Lung (tissue), 12 donors: ENCODE measurements around the gene DLG4. TPM values are rescaled to one million over a fixed set of nuclear protein-coding genes. Genes with fewer than 3 reads are reported as not detected.

Source experiments
- ATAC-seq: fragments of 200-7000 bp; cut with Tn5 transposase; one replicate; pipeline ENCODE4 v1.9.1; 2020; ENCODE audit warnings: moderate number of reproducible peaks; ENCODE audit not compliant: insufficient read depth, low FRiP score
- DNase-seq, 3 donors: peaks; one replicate each; pipeline ENCODE4 v3.0.0-alpha.2; 2013 to 2017
- H3K27ac ChIP-seq, 2 donors: one replicate each; pipeline ENCODE4 v1.5.1; 2013; ENCODE audit warnings: mild to moderate bottlenecking in 2 of 2, moderate library complexity in 2 of 2, control low read depth in 1 of 2, inconsistent platforms in 1 of 2, low read depth in 1 of 2, low read length in 1 of 2
- H3K27me3 ChIP-seq, 3 donors: one replicate each; pipeline ENCODE4 v1.5.1; 2013; ENCODE audit warnings: low read length in 2 of 3; ENCODE audit not compliant: control insufficient read depth in 3 of 3, insufficient read depth in 3 of 3
- H3K36me3 ChIP-seq, 4 donors: one replicate each; pipeline ENCODE4 v1.5.1; 2013; ENCODE audit warnings: low read length in 4 of 4, mild to moderate bottlenecking in 1 of 4, moderate library complexity in 1 of 4; ENCODE audit not compliant: control insufficient read depth in 4 of 4, insufficient read depth in 4 of 4
- H3K4me1 ChIP-seq, 5 donors: one replicate each; pipeline ENCODE4 v1.5.1; 2013; ENCODE audit warnings: low read length in 5 of 5, mild to moderate bottlenecking in 2 of 5, moderate library complexity in 1 of 5; ENCODE audit not compliant: control insufficient read depth in 5 of 5, insufficient read depth in 5 of 5
- H3K4me3 ChIP-seq: one replicate; pipeline ENCODE4 v1.5.1; 2013; ENCODE audit warnings: mild to moderate bottlenecking, control low read depth, moderate library complexity
- H3K9ac ChIP-seq, 2 donors: one replicate each; pipeline ENCODE4 v1.5.1; 2013; ENCODE audit warnings: low read length in 2 of 2, control low read depth in 1 of 2; ENCODE audit not compliant: insufficient read depth in 1 of 2
- H3K9me3 ChIP-seq, 4 donors: one replicate each; pipeline ENCODE4 v1.5.1; 2013; ENCODE audit warnings: low read length in 3 of 4, mild to moderate bottlenecking in 1 of 4, moderate library complexity in 1 of 4; ENCODE audit not compliant: control insufficient read depth in 4 of 4, insufficient read depth in 3 of 4
- CTCF ChIP-seq: IDR thresholded peaks from 2 replicates; pipeline ENCODE4 v1.5.1; 2012; ENCODE audit warnings: mild to moderate bottlenecking; ENCODE audit errors: control extremely low read depth, extremely low read depth
- WGBS, 2 donors: extraction: QIAGEN DNeasy Blood & Tissue Kit; methylation state at CpG; one replicate each; pipeline ENCODE4 v1.1.7; 2013; 5-methylcytosine and 5-hydroxymethylcytosine counted together
- polyA plus RNA-seq, 2 donors: library from polyadenylated mRNA; stranded (reverse); fragments of 200-250 nt; gene quantifications; one replicate each; pipeline ENCODE4 v1.2.1, GENCODE V29; 2013
- total RNA-seq, 2 donors: library from RNA; depleted of rRNA in 1 of 2; stranded (reverse); fragments of >200 nt in 1 of 2; gene quantifications; one replicate each; pipeline ENCODE4 v1.2.1, GENCODE V29; 2014 to 2021
- donor health status: control.
- donor health status: control.
- donor health status: Bipolar disorder and iron deficiency.
- donor health status: healthy.
- donor health status: DM: yes; HTN: yes; CAD: no.

The DLG4 gene
- total and polyA plus RNA-seq, 4 donors, result 10.0 to 20.1 (median 15.2) TPM

DNA sequence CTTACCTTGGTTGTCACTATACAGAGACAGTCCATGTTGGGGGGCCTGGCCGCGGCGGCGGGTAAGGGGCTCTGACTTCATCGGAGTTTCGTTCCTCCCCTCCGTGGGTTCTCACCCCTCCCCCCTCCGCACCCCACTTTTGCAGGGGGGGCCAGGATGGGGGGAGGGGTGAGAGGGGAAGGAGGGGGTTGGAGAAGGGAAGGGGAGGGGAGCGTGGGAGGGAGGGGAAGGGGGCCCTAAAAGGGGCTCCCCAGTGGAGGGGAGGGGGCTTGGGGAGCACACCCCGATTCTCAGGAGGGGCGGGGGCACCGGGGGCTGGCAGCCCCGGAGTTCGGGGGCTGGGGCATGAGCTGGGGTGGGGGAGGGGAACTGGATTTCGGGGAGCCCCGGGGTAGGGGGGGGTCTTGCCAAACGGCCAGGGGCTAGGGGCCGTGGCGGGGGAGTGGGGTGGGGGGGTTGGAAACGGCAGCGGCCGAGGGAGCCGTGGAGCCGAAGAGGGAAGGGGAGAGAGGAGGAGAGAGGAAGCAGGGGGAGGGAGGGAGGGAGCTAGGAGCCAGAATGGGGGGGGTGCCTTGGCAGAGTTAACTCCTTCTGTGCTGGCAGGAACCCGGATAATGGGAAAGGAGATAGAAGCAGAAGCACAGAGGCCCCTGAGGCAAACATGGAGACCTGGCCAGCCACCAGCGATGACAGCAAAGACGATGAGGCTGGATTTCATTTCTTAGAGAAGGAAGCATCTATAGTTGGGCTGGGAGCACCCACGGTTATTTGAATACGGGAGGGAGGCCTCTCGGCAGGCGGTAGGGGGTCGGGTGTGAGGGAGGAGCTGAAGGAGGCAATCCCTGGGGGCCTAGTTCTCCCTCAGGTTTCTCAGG lies 2.3 kb downstream of the DLG4 start:
- H3K9ac ChIP-seq, result peak overlapping the region in 1 of 2 donors; percentile 94
- H3K4me1 ChIP-seq, result peaks cover 6 to 63% (median 24%) of the 10 kb centered on the region in 5 donors
- no peak for TF ChIP-seq CTCF

DNA sequence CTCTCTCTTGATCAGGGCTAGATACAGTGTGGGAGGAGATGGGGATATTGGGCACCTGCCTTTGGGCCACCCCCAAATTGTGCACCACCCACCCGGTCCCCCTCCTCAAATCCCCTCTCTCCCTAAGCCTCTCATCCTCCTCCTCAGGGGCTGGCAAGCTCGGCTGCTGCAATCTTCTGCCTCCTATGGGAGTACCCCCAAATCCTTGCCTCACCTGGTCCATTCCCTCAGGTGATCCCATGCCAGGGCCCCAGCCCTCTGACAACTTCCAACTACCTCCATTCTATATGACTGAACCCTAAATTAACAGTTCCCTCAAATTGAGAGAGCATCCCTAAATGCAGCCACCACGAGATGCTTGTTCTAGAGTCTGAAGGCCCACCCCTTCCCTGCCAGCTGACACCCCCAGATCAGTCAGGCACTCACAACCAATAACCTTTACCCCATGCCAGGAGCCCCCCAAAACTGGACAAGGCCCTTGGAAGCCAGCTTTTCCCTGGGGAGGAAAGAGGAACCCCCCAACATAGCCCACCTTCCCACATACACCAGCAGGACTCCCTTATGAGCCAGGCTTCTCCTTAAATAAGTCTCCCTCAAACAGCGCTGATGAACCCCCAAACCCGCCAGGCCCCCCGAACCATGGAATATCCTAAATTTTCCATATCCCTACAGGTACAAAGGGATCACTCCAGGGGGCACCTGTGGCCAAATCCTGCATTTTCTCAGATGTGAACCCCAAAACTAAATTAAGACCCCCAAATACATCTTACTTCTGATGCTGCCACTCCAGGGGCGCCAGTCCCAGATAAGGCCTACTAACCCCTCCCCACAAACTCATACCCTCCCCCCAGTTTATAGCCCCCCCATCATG lies 3.2 kb downstream of the DLG4 start:
- WGBS, 2 donors, result 23% methylated on average over 7 of the region's 7 CpGs
- Histone ChIP-seq H3K4me1 (peaks cover 6 to 69% (median 24%) of the 10 kb centered on the region in 5 donors), H3K27ac (no peak overlapping the region), H3K27me3 (no peaks in the 10 kb centered on the region), H3K36me3 (peaks cover 0 to 3% (median 2%) of the 10 kb centered on the region in 4 donors), H3K4me3 (no peak overlapping the region), H3K9me3 (no peaks in the 10 kb centered on the region), H3K9ac (peak overlapping the region in 1 of 2 donors; percentile 60)
- TF ChIP-seq CTCF, result no peak
- ATAC-seq (no peak), DNase-seq (peak in 1 of 3 donors; percentile 19)

More for the DNA sequence above, 2.3 kb downstream of the DLG4 start:
- H3K9me3 ChIP-seq, result no peaks in the 10 kb centered on the region
- no peak for ATAC-seq
- peak overlapping the region in 1 of 2 donors; percentile 20 for H3K27ac ChIP-seq
- H3K27me3 ChIP-seq, result no peaks in the 10 kb centered on the region
- 0 to 3% methylated on average over 26 to 32 of the region's 32 CpGs for WGBS, 2 donors
- no peak overlapping the region for H3K4me3 ChIP-seq
- peak; percentile 87 to 95 (median 90) for DNase-seq
- peaks cover 0 to 10% (median 5%) of the 10 kb centered on the region in 4 donors for H3K36me3 ChIP-seq

DNA sequence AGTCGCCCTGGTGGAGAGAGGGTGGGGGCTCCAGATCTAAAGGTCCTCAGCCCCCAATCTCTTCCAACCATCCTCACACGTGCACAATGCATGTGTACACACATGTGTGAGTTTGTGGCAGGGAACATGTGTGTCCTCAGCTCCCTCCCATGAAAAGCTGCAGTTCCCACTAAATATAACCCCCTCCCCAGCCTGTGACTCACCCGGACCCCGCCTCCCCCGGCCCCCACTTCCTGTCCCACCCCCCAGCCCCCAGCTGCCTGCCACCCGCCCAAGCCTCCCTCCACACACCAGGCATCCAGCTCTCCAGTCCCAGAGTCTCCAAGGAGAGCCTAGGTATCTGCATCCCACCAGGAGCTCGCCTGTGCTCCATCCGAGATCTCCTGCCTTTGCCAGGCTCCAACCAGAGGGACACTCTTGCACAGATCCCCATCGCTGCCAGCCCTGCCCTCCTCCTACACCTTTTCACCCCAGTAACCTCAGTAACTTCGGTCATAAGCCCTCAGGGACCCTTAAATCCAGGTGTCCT lies 3.9 kb downstream of the DLG4 start:
- no peak for TF ChIP-seq CTCF
- no peaks in the 10 kb centered on the region for H3K27me3 ChIP-seq
- DNase-seq (peak; percentile 44 to 55 (median 53)), ATAC-seq (no peak)
- H3K27ac ChIP-seq, result peak overlapping the region in 1 of 2 donors; percentile 71
- 19 to 21% methylated on average over 9 to 10 of the region's 10 CpGs for WGBS, 2 donors
- peaks cover 6 to 63% (median 20%) of the 10 kb centered on the region in 5 donors for H3K4me1 ChIP-seq
- H3K4me3 ChIP-seq, result no peak overlapping the region
- no peaks in the 10 kb centered on the region for H3K9me3 ChIP-seq
- H3K36me3 ChIP-seq, result no peaks in the 10 kb centered on the region
- peak overlapping the region in 1 of 2 donors; percentile 0 for H3K9ac ChIP-seq
